Measurements from ENCODE around the gene GFER. TPM values are rescaled to one million over a fixed set of nuclear protein-coding genes. Genes with fewer than 3 reads are reported as not detected.

GFER gene
- polyA plus RNA-seq, 1 donor = 20.2 TPM

GRCh38 chr16:1990351-1991134 is 6.5 kb downstream of the GFER start:
- DNase-seq = no peak

GRCh38 chr16:1991135-1991551 is 7.2 kb downstream of the GFER start:
- DNase-seq = no peak

- DNase-seq = no peak
These were observed 7.6 kb downstream of the GFER start for GRCh38 chr16:1991588-1991947.

GRCh38 chr16:1991948-1992703 is 8.1 kb downstream of the GFER start:
- peak; percentile 85 for DNase-seq

- no peak for DNase-seq
These were observed 8.8 kb downstream of the GFER start for GRCh38 chr16:1992704-1993317.

- DNase-seq = no peak
These were observed 9.7 kb downstream of the GFER start for GRCh38 chr16:1993731-1994131.

DNA sequence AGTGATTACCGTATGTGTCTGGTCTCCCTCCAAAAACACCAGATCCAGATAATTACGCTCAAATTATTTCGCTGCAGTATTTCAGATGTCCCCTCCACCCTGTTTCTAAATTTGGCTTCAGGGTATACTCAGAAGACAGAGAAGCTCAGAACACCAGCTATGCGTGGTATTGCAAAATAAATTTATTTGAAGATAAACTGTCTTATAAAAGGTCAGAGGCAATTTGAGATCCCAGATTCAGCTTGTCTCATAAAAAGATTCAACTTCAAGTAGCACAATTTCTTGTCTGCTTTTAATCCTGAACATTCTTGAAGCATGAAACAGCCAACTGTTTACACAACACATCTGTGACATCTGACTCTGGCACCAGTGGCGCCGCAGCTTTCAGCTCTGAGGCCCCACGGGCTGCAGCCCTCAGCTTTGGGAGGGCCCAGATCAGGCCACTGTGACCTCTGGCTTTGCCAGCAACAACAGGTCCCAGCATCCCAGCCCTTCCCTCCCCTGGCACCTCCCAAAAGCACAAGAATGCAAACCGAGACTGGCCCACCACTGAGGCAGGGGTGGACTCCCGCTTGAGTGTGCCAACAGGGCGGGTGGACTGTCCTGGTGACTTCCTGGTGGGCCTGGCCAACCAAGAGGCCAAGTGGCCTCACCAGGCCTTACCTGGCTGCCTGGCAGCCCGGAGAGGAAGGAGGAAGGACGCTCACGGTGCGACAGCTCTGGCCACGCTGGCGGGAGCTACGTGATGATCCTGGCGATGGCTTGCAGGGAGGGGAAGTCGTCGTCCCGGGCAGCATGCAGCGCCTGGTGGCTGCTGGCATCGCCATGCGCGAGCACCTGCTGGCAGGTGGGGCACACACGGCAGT is 13.7 kb downstream of the GFER start:
- no peak for DNase-seq

DNA sequence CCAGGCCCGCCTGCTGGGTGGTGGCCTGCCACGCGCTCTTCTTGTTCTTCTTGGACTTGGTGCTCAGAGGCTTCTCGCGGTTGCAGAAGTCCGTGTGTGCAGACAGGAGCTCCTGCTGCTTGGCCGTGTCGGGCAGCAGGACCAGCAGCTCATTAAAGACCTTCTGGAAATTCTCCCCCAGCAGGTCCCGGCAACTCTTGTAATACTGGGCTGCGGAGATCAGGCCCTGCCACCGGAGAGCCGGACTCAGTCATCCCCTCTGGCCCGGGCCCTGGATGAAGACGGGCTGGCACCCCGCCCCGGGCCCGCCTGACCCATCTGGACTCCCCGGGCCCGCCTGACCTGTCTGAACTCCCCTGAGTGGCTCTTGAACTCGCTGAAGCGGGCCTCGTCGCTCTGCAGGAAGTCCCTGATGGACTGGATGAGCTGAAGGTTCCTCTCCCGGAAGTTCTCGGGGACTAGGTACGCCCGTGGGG is 14.4 kb downstream of the GFER start:
- DNase-seq = no peak

GRCh38 chr16:1998852-1999801 is 15.1 kb downstream of the GFER start:
- DNase-seq = no peak

- no peak for DNase-seq
These were observed 16.0 kb downstream of the GFER start for GRCh38 chr16:1999866-2000514.

DNA sequence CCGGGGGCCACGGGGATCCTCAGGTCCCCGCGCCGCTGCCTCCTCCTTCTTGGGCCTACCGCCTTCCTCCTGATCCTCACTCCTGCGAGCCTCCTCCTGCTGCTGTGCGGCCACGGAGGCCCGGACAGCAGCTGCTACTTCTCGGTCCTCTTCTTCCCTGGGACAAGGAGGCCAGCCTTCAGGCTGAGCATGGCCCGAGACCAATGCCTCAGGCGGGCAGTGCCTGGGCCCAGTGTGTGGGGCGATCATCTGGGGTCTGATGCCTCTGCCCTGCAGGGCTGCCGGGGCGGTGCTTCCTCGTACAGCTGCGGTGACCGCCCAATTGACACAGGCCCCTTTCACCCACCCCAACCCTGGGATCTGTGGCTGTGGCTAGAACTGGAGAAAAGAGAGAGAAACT is 17.0 kb downstream of the GFER start:
- no peak for DNase-seq

DNA sequence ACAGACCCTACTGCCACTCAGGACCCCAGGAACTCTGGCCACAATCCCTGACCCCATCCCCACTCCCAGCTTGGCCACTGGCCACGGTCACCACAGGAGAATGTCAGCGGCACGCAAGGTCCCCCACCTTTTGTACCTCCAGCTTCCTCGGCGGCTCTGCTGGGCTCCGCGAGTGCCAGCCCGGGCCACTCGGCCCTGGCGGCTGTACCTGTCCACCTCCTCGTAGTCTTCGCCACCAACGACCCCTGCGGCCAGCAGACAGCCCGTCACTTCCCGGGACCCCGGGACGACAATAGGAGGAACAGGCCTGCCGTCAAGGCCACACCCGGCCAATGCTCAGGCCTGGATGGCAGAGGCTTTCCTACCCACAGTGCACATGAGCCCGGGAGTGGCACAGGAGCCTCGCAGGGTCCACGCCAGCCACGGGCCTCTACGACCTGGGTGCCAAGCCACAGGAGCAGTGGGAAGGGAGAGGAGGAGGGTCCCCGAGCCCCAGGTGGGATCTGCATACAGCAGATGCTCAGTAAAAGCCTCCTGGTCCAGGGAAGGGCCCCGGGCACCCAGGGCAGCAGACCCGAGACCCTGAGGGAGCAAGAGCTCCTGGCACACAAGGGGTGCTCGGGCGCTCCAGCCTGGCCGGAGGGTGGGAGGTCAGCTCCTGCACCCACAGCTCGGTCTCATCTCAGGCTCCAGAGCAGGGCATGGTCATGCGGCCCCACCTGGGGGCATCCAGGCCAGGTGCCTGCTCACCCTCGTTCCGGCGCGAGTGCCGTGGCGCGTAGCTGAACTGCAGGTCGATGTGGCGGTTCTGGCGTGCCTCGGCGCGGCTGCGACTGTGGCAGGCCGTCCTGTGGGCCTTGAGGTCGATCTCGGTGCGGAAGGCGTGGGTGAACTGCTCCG is 17.7 kb downstream of the GFER start:
- no peak for DNase-seq

GRCh38 chr16:2002406-2003230 is 18.6 kb downstream of the GFER start:
- no peak for DNase-seq

DNA sequence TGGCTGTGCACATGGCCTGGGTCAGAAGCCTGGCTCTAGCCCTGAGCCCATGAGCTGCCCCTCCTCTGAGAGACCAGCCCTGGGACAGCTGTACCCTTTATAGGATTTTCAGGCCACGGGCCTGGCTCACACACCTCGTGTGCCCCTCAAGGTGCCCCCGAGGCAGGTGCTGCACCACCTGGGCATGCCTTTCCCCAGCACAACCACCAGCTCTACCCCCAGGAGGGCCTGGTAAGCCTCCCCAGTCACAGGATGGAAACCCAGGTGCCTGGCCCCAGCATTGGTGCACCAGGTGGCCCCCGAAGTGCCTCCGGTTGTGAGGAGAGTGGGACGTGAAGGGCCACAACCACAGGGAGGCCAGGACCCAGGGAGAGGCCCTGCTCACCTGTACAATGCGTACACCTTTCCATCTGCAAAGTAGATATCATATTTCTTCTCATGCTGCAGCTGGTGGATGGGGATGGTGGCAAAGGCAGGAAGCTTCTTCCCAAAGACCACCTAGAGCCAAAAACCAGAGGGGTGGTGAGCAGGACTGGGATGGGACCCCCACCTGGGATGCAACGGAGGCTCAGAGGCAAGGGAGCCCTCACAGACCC is 19.3 kb downstream of the GFER start:
- no peak for DNase-seq

- peak; percentile 86 for DNase-seq
These were observed 20.0 kb downstream of the GFER start for GRCh38 chr16:2003827-2004641.

- no peak for DNase-seq
These were observed 21.0 kb downstream of the GFER start for GRCh38 chr16:2004795-2005517.

DNA sequence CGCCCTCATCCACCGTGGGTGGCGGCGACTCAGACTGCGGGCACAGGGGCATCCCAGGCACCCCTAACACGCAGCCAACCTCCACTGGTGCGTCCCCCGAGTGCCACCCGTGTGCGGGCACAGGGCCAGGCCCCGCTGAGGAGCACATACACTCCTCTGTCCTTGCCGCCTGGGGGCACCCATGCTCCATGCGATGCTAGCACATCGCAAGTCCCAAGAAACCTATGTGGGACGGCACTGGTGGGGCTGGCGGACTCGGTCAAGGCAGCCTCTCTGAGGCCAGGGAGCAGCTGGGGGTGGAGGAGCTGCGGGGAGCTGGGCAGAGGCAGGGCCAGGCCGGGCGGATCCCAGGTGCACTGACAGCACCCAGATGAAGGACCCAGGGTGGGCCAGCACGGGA is 21.7 kb downstream of the GFER start:
- DNase-seq = no peak
